Measurements from ENCODE around the gene LIPT2. TPM values are rescaled to one million over a fixed set of nuclear protein-coding genes. Genes with fewer than 3 reads are reported as not detected.

LIPT2 gene

GRCh38 chr11:74443071-74443864 is 50.3 kb downstream of the LIPT2 start:
- Histone ChIP-seq H3K4ac (ENCODE audit: low read depth in 1 of 2, low read length in 2 of 2) (no peak overlapping the region), H2BK12ac (ENCODE audit: low read length in 2 of 2) (no peak overlapping the region), H3K79me1 (replicated peaks; ENCODE audit: low read length, poor library complexity, severe bottlenecking) (no peaks in the 10 kb centered on the region), H3K4me1 (ENCODE audit: control insufficient read depth, insufficient read depth, low read depth, low read length) (peaks cover 4% of the 10 kb centered on the region), H2BK15ac (ENCODE audit: low read depth, poor library complexity, severe bottlenecking) (no peak overlapping the region), H3K36me3 (ENCODE audit: control insufficient read depth in 1 of 2, insufficient read depth in 2 of 2, low read depth in 1 of 2, low read length in 2 of 2) (no peaks in the 10 kb centered on the region), H3K18ac (ENCODE audit: low read depth in 1 of 2, low read length in 2 of 2) (no peak overlapping the region), H4K91ac (ENCODE audit: low read length) (no peak overlapping the region), H3K27me3 (ENCODE audit: control insufficient read depth in 1 of 2, insufficient read depth in 1 of 2, low read length in 2 of 2) (peaks cover 0 to 4% of the 10 kb centered on the region in 2 experiments), H3K9me3 (ENCODE audit: control insufficient read depth, low read length) (no peaks in the 10 kb centered on the region), H3K23ac (ENCODE audit: low read length in 2 of 2) (no peak overlapping the region), H3K27ac (ENCODE audit: low read length, poor library complexity, severe bottlenecking) (no peak overlapping the region), H2AK5ac (ENCODE audit: low read length, severe bottlenecking) (no peak overlapping the region), H3K4me2 (ENCODE audit: low read length, poor library complexity, severe bottlenecking) (no peak overlapping the region), H2BK5ac (ENCODE audit: low read depth, low read length, poor library complexity, severe bottlenecking) (no peak overlapping the region), H3K9ac (ENCODE audit: low read length) (no peak overlapping the region), H2BK120ac (ENCODE audit: low read depth, low read length) (no peak overlapping the region), H4K8ac (ENCODE audit: low read length) (no peak overlapping the region), H3K14ac (ENCODE audit: low read length in 2 of 2) (no peak overlapping the region), H2AFZ (ENCODE audit: low read depth, low read length) (no peak overlapping the region), H3K4me3 (ENCODE audit: insufficient read depth in 1 of 2, low read depth in 1 of 2, low read length in 2 of 2) (no peak overlapping the region)
- WGBS = 66% methylated on average over 8 of the region's 8 CpGs
- DNase-seq = no peak

DNA sequence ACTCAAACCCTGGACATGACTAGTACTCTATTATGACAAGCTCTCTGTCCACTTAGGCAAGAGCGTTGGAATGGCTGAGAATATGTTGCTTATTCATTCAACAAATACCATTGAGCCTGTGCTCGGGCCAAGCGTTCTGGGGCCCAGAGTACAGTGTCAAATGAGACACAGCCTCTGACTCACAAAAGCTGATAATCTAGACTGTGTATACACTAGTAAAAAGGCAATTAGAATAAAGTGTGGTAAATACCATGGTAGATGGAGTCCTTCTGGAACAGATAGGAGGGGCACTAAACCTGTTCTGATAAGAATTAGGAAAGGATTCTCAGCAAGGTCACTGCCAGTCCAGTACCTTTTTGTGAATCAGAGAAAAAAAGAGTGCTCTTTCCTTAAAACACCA is 50.9 kb downstream of the LIPT2 start:
- H3K27me3 ChIP-seq (ENCODE audit: control insufficient read depth in 1 of 2, insufficient read depth in 1 of 2, low read length in 2 of 2) = peaks cover 0 to 4% of the 10 kb centered on the region in 2 experiments
- H2BK5ac ChIP-seq (ENCODE audit: low read depth, low read length, poor library complexity, severe bottlenecking) = no peak overlapping the region
- H3K27ac ChIP-seq (ENCODE audit: low read length, poor library complexity, severe bottlenecking) = no peak overlapping the region
- WGBS = 67% methylated on average over 3 of the region's 3 CpGs
- no peaks in the 10 kb centered on the region for H3K9me3 ChIP-seq (ENCODE audit: control insufficient read depth, low read length)
- no peak overlapping the region for H3K4me3 ChIP-seq (ENCODE audit: insufficient read depth in 1 of 2, low read depth in 1 of 2, low read length in 2 of 2)
- H3K79me1 ChIP-seq (replicated peaks; ENCODE audit: low read length, poor library complexity, severe bottlenecking) = no peaks in the 10 kb centered on the region
- H2BK15ac ChIP-seq (ENCODE audit: low read depth, poor library complexity, severe bottlenecking) = no peak overlapping the region
- no peak overlapping the region for H3K4me2 ChIP-seq (ENCODE audit: low read length, poor library complexity, severe bottlenecking)
- no peak overlapping the region for H3K4ac ChIP-seq (ENCODE audit: low read depth in 1 of 2, low read length in 2 of 2)
- no peak overlapping the region for H4K91ac ChIP-seq (ENCODE audit: low read length)
- no peak overlapping the region for H3K9ac ChIP-seq (ENCODE audit: low read length)
- H3K14ac ChIP-seq (ENCODE audit: low read length in 2 of 2) = no peak overlapping the region
- no peak overlapping the region for H2BK120ac ChIP-seq (ENCODE audit: low read depth, low read length)
- no peak for DNase-seq
- no peak overlapping the region for H2BK12ac ChIP-seq (ENCODE audit: low read length in 2 of 2)
- no peaks in the 10 kb centered on the region for H3K36me3 ChIP-seq (ENCODE audit: control insufficient read depth in 1 of 2, insufficient read depth in 2 of 2, low read depth in 1 of 2, low read length in 2 of 2)
- no peak overlapping the region for H4K8ac ChIP-seq (ENCODE audit: low read length)
- H3K18ac ChIP-seq (ENCODE audit: low read depth in 1 of 2, low read length in 2 of 2) = no peak overlapping the region
- H3K4me1 ChIP-seq (ENCODE audit: control insufficient read depth, insufficient read depth, low read depth, low read length) = peaks cover 4% of the 10 kb centered on the region
- no peak overlapping the region for H2AK5ac ChIP-seq (ENCODE audit: low read length, severe bottlenecking)
- H2AFZ ChIP-seq (ENCODE audit: low read depth, low read length) = no peak overlapping the region
- H3K23ac ChIP-seq (ENCODE audit: low read length in 2 of 2) = no peak overlapping the region

Small RNA genes lying within 50 kb of the gene (small RNA-seq; reads per million reads assigned to genes)
- not detected for gene CYCSP27 (ENCODE audit: low read depth)
